Right lobe of liver (tissue), 6 donors: ENCODE measurements around the gene SIK3. TPM values are rescaled to one million over a fixed set of nuclear protein-coding genes. Genes with fewer than 3 reads are reported as not detected.
A peak's percentile ranks its signal among the peaks of the same experiment; 100 is the strongest.

Source experiments
- ATAC-seq, 4 donors: fragments of 200-7000 bp; cut with Tn5 transposase; one replicate each; pipeline ENCODE4 v1.9.1; 2020; ENCODE audit warnings: mild to moderate bottlenecking in 4 of 4, moderate library complexity in 4 of 4
- DNase-seq, 3 donors: peaks; one replicate each; pipeline ENCODE4 v3.0.0-alpha.2; 2020
- H3K27ac ChIP-seq, 3 donors: fragments of 200-600 bp; one replicate each; pipeline ENCODE4 v1.8.0; 2022
- H3K27me3 ChIP-seq, 2 donors: fragments of 200-600 bp; one replicate each; pipeline ENCODE4 v1.8.0; 2022
- H3K36me3 ChIP-seq, 4 donors: fragments of 200-600 bp; sonication (generic) in 1 of 4; one replicate each; pipeline versions ENCODE4 v1.5.1 to v1.8.0; 2017 to 2022; ENCODE audit warnings: control low read depth in 1 of 4
- H3K4me1 ChIP-seq, 4 donors: fragments of 200-600 bp; sonication (generic) in 1 of 4; one replicate each; pipeline versions ENCODE4 v1.5.1 to v1.8.0; 2017 to 2022; ENCODE audit warnings: control low read depth in 1 of 4
- H3K4me3 ChIP-seq, 3 donors: fragments of 200-600 bp; one replicate each; pipeline ENCODE4 v1.8.0; 2022
- H3K9me3 ChIP-seq, 4 donors: fragments of 200-600 bp; sonication (generic) in 1 of 4; one replicate each; pipeline versions ENCODE4 v1.5.1 to v1.8.0; 2017 to 2022; ENCODE audit warnings: control low read depth in 1 of 4
- CTCF ChIP-seq, 4 donors: fragments of 200-600 bp in 3 of 4; fragments of 450-650 bp in 1 of 4; IDR thresholded peaks; one replicate each; pipeline versions ENCODE4 v1.5.1 to v1.8.0; 2016 to 2022; ENCODE audit warnings: antibody characterized with exemption in 4 of 4, mild to moderate bottlenecking in 2 of 4
- POLR2A ChIP-seq: fragments of 450-650 bp; IDR thresholded peaks from one replicate; pipeline ENCODE4 v1.6.1; 2017; ENCODE audit warnings: antibody characterized with exemption, mild to moderate bottlenecking
- WGBS: methylation state at CpG from one replicate; pipeline ENCODE4 v1.1.6; 2018; ENCODE audit warnings: low coverage, low lambda C conversion rate; ENCODE audit not compliant: insufficient coverage; ENCODE audit errors: missing lambda C conversion rate; 5-methylcytosine and 5-hydroxymethylcytosine counted together
- intact Hi-C, 2 donors: fragments of 100-400 bp; cut with DNase I; formaldehyde crosslinking; loops; one replicate each; pipeline versions ENCODE4 v1.11.2 to v1.14.1; 2022
- total RNA-seq, 6 experiments: library from RNA; depleted of rRNA in 2 of 6; stranded (reverse); fragments of >200 nt in 2 of 6; fragmentation: NEBNext Ultra II Directional in 3 of 6; extraction: Animal tissue kit (Norgen Biotek cat#: 25700) in 3 of 6; gene quantifications; one replicate each; pipeline versions ENCODE4 v1.1.0 to v1.2.4, GENCODE V29; 2016 to 2023
- donor health status: DM: no; HTN: yes; CAD: no.
- donor health status: DM: no; HTN: no; CAD: no.
- donor health status: DM: no; HTN: no; CAD: no.
- donor health status: DM: no; HTN: yes; CAD: no.
- donor health status: DM: no; HTN: yes; CAD: no.

Gene SIK3
- total RNA-seq, 6 experiments from 2014 or later = 22.0 to 35.4 (median 26.8) TPM

- ATAC-seq (no peak), DNase-seq (no peak)
- no peak for TF ChIP-seq POLR2A
- TF ChIP-seq CTCF (IDR thresholded peaks at IDR 0.05) = no peak
- intact Hi-C loops = no loop called here
- H3K9me3 ChIP-seq = no peaks in the 10 kb centered on the region
- WGBS = 58% methylated on average over 2 of the region's 2 CpGs
- no peaks in the 10 kb centered on the region for H3K36me3 ChIP-seq
- H3K4me3 ChIP-seq = no peak overlapping the region
- H3K27me3 ChIP-seq = no peaks in the 10 kb centered on the region
- H3K4me1 ChIP-seq = peaks cover 0 to 75% (median 36%) of the 10 kb centered on the region in 4 donors
- peak overlapping the region in 1 of 3 donors; percentile 65 for H3K27ac ChIP-seq
Observed at GRCh38 chr11:117073539-117073938, 24.7 kb downstream of the SIK3 start.

DNA sequence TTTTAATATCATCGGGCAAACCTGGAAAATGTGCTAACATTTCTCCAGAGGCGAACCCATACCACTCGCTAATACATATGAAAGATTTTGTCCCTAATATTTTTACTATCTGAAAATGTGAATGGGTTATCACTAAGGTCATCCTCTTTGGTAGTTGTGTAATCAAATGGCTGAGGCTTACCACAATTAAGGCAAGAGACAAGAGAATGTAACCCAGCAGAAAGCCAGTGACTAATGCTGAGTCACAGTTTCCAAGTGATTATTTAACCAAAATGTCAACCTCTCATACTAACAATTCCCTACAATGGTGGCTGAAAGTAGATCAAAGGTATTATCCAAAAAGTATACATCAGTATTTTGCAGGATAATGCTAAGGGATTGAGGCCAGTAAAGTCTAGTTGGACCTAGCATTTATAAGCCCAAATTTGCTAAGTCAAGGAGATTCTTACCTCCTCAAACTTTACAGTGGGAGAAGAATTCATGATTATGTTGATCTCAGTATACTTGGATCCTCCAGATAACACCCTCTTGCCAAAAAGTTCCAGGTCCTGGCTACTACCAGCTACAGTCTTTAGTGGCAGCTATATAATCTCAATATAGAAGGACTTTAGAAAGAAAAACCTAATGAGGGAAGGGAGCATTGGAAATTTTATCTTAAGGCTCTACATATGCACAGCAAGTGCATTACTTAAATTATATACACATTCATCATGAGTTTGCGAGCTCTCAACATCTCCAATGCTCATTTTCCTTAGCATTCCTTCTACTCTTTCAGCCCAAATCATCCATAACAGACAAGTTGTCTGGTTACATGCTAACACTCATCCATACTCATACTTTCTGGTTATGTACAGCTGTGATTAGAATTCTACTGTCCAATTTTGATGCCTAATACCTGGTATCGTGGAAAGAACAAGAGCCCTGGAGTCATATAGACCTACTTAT, 25.4 kb downstream of the SIK3 start:
- DNase-seq (no peak), ATAC-seq (peak; percentile 60 to 77 (median 70))
- intact Hi-C loops = no loop called here
- H3K9me3 ChIP-seq = no peaks in the 10 kb centered on the region
- peak overlapping the region; percentile 49 to 70 (median 65) for H3K27ac ChIP-seq
- H3K27me3 ChIP-seq = no peaks in the 10 kb centered on the region
- peaks cover 0 to 68% (median 32%) of the 10 kb centered on the region in 4 donors for H3K4me1 ChIP-seq
- TF ChIP-seq CTCF (IDR thresholded peaks at IDR 0.05) (no peak), POLR2A (no peak)
- no peak overlapping the region for H3K4me3 ChIP-seq
- WGBS = 46% methylated on average over 5 of the region's 5 CpGs
- H3K36me3 ChIP-seq = no peaks in the 10 kb centered on the region

GRCh38 chr11:117071344-117071787, 26.9 kb downstream of the SIK3 start:
- Histone ChIP-seq H3K4me3 (no peak overlapping the region), H3K27ac (peak overlapping the region; percentile 16 to 70 (median 65)), H3K9me3 (no peaks in the 10 kb centered on the region), H3K4me1 (peaks cover 0 to 60% (median 26%) of the 10 kb centered on the region in 4 donors), H3K36me3 (no peaks in the 10 kb centered on the region), H3K27me3 (no peaks in the 10 kb centered on the region)
- TF ChIP-seq POLR2A (no peak), CTCF (IDR thresholded peaks at IDR 0.05) (no peak)
- DNase-seq (peak in 2 of 3 donors; percentile 31 to 89), ATAC-seq (peak; percentile 73 to 87 (median 80))
- intact Hi-C loops = no loop called here
- WGBS = 15% methylated on average over 3 of the region's 3 CpGs

GRCh38 chr11:117070016-117070415, 28.2 kb downstream of the SIK3 start:
- H3K27me3 ChIP-seq = no peaks in the 10 kb centered on the region
- no peak for ATAC-seq
- no peak overlapping the region for H3K27ac ChIP-seq
- intact Hi-C loops = no loop called here
- 43% methylated on average over 1 of the region's 1 CpG for WGBS
- no peaks in the 10 kb centered on the region for H3K9me3 ChIP-seq
- H3K4me1 ChIP-seq = peaks cover 0 to 55% (median 24%) of the 10 kb centered on the region in 4 donors
- H3K36me3 ChIP-seq = no peaks in the 10 kb centered on the region
- TF ChIP-seq CTCF (IDR thresholded peaks at IDR 0.05) (no peak), POLR2A (no peak)
- H3K4me3 ChIP-seq = no peak overlapping the region
- no peak for DNase-seq
